ENCODE measurements around the gene PRR29.
A peak's percentile ranks its signal among the peaks of the same experiment; 100 is the strongest.

PRR29 gene

GRCh38 chr17:63998050-63998720, at the start of gene PRR29:
Gene PRR29, plus strand, starts transcription at chr17:63998351. Its CDS starts 14 bp downstream, at chr17:63998365.
- DNase-seq (ENCODE audit: low read depth in 3 of 3), result peak; percentile 43 to 51 (median 51)

DNA sequence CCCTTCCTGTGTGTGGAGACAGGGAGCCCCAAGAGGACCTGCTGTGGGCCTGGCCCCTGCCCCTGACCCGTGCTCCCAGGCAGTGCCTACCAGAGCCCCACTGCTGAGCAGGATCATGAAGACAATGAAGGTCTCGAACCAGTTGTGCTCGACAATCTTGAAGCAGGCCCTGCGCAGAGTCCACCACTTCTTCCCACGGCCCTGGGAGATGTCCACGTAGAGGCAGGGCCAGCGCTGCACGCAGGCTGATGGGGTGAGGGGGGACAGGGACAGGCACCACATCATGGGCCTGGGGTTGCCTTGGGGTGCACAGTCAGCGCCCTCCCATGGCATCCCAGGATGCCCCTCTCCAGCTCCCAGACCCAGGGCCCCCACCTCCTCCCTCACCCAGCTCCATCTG, 49.6 kb upstream of the PRR29 start:
- no peak for DNase-seq (ENCODE audit: low read depth in 3 of 3)

GRCh38 chr17:63949576-63950250, 48.4 kb upstream of the PRR29 start:
- DNase-seq (ENCODE audit: low read depth in 3 of 3), result no peak

DNA sequence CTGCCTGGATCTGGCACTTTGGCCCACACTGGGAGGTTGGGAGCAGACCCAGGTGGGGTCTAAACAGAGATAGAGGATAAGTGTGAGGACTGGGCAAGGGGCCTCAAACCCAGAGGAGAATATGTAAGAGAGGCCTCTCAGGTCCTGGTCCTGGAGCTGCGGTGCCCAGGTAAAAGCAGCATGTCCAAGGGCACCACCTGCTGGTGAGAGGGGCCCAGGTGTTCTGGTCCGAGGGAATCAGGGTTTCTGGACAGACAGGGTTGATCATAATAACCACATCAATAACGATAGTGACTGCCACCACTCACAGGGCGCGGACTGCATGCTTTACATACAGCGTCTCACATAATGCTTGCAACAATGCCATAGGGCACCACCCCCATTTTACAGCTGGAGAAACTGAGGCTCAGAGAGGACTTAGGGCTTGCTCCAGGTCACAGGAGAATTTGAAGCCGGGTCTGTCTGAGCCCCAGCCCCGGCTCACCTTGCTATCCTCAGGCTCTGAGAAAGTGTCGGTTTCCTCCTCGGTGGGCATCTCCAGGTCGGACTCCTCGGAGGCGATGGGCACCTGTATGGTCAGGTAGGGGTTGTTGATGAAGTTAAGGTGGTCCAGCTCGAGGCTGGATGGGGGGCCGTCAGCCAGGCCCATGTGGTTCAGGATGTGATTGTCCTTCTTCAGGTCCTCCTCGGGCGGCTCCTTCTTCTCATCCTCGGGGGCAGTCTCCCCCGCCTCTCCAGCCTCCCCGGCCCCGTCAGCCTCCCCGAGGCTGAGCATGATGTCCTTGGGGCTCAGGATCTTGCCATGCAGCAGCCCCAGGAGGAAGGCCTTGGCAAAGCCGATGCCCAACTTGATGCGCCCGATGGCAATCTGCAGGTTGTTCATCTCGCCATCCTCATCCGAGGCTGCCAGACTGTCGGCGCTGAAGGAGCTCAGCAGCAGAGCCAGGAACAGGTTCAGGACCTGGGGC, 46.9 kb upstream of the PRR29 start:
- no peak for DNase-seq (ENCODE audit: low read depth in 3 of 3)

GRCh38 chr17:63954402-63955063, 43.6 kb upstream of the PRR29 start:
- no peak for DNase-seq (ENCODE audit: low read depth in 3 of 3)

DNA sequence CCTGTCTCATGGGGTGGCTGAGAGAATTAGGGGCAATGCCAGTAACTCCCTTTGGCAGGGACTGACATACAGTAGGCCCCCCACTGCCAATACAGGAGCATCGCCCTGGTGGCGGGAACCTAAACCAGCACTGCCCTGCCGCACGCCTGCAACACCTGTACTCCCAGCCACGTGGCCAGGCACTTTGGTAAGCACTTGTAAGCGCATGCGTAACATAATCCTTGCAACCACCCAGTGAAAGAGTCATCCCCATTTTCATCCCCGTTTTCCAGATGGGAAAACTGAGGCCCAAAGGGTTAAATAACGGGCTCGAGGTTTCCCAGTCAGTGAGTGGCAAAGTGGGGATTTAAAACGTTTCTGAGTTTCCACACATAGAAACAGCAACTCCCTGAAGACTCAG, 42.9 kb upstream of the PRR29 start:
- no peak for DNase-seq (ENCODE audit: low read depth in 3 of 3)

DNA sequence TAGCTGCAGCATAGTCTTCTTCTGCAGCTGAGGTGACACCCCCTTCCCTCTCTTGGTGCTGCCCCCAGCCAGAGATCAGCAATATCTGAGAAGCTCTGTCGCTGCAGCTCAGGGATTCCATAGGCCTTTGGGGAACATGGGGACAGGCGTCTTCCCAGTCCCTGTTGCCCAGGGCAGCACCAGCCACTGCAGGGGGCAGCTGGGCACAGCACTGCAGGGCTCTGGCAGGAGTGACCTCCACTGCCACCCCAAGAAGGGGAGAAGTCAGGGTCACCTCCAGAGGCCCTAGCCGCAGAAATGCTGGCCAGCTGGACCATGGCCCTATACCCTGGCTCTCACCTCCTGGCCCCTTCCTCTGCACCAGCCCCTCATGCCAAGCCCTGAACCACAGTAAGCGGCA, 42.4 kb upstream of the PRR29 start:
- no peak for DNase-seq (ENCODE audit: low read depth in 3 of 3)

- DNase-seq (ENCODE audit: low read depth in 3 of 3), result no peak
Measured at GRCh38 chr17:63956296-63956920, 41.7 kb upstream of the PRR29 start.

- no peak for DNase-seq (ENCODE audit: low read depth in 3 of 3)
Measured at GRCh38 chr17:63960006-63960405, 38.1 kb upstream of the PRR29 start.

GRCh38 chr17:63960430-63960829, 37.7 kb upstream of the PRR29 start:
- DNase-seq (ENCODE audit: low read depth in 3 of 3), result no peak

DNA sequence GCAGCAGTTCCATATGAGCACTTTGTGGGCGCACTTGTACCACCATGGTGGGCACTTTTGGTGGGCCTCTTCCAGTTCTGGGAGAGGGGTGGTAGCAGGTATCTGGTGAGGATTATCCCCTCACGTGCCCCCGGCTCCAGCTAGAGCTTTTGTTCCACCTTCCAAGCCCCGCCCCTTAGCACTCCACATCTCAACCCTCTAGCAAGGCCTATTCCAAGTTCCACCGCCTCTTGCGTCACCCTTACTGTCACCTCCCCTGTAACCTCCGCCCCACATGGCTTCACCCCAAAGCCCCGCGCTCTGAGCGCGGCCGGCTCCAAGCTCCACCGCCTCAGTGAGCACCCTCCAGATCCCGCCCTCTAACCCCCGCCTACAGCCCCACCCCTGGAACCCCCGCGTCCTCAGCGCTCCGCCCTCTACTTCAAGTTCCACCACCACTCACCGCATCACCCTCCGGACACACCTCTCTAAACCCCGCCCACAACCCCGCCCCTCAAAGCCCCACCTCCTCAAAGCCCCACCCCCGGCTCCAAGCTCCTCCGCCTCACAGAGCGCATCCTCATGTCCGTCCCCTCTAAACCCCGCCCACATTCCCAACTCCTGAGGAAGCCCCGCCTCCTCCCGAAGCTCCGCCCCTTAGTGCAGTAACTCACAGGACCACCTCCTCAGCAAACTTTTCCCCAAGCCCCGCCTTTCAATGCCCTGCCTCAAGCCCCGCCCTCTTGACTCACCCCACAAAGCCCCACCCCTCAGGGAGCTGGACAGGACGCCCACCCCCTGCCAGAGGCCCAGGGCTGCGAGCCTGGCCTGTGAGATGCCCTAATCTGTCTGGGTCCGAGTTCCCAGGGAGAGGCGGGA, 36.6 kb upstream of the PRR29 start:
- no peak for DNase-seq (ENCODE audit: low read depth in 3 of 3)

DNA sequence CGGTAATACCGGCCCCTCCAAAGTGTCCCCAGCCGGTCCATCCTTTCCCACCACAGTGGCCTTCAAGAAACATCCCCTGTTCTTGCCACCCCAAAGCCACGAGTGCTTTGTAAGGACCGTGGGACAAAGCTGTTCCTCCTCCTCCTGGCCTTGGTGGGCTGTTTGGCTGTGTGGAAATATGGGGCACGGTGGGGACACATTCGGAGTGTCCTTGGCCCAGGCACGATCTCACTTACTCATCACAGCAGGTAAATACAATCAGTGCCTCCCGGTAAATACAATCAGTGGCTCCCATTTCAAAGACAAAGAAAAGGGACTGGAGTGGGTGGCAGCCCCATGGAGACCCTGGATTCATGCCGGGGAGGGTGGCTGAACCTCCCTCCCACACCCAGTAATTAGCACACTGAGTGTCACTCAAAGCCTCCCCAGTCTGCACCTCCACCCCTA, 35.8 kb upstream of the PRR29 start:
- no peak for DNase-seq (ENCODE audit: low read depth in 3 of 3)

GRCh38 chr17:63963123-63963522, 35.0 kb upstream of the PRR29 start:
- no peak for DNase-seq (ENCODE audit: low read depth in 3 of 3)

DNA sequence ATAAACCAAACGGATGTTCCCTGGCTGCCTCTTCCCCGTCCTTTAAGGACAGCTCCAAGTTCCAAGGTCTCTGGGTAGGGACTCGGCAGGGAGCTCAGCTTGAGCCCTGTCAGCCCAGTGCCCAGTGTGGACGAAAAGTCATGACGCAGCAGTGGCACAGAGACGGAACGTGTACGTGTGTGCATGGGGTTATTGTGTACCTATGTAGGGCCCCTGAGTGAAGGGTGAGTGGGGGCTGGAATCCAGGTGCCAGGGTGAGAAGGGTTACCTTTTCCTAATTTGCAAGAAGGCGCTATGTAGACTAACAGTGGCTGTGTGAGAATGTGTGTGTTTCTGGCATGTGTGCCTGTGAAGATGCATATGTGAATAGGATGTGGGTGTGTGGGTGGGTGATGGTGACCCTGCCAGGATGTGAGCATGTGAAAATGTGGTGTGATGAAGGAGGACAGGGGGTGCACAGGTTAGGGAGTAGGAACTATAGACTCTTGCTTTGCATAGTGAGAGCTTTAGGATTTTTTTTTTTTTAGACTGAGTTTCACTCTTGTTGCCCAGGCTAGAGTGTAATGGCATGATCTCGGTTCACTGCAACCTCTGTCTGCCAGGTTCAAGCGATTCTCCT, 31.4 kb upstream of the PRR29 start:
- no peak for DNase-seq (ENCODE audit: low read depth in 3 of 3)

GRCh38 chr17:63967953-63968352, 30.2 kb upstream of the PRR29 start:
- no peak for DNase-seq (ENCODE audit: low read depth in 3 of 3)

GRCh38 chr17:63969278-63969677, 28.9 kb upstream of the PRR29 start:
- DNase-seq (ENCODE audit: low read depth in 3 of 3), result no peak

- no peak for DNase-seq (ENCODE audit: low read depth in 3 of 3)
Measured at GRCh38 chr17:63972796-63973195, 25.4 kb upstream of the PRR29 start, which contains the start of gene SCN4A. Gene SCN4A, minus strand, starts transcription at chr17:63972918. Its CDS starts 77 bp downstream, at chr17:63972841.

DNA sequence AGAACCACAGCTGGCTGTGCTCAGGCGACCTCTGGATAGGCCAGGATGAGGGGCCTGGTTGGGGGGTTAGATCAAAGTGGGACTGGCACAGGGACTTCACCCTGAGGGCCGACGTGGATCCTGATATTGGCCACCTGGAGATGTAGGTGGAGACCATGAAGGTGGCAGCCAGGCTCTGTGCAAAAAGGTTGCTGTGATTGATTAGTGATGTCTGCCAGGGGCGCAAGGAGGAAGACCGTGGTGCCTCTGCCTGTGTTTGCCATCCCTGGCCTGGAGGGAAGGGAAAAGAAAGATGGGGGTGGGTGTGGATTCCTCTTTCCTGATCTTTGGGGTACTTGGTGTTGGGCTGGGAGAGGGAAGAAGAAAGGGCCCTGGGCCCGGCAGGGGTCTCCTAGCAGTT, 24.9 kb upstream of the PRR29 start:
- no peak for DNase-seq (ENCODE audit: low read depth in 3 of 3)

GRCh38 chr17:63973930-63974593, 24.1 kb upstream of the PRR29 start:
- no peak for DNase-seq (ENCODE audit: low read depth in 3 of 3)

All from stimulated activated CD4-positive, alpha-beta T cell treated with anti-CD3 and anti-CD28 coated beads, TNF-alpha, amount 100 ng/mL, for 4 hours (primary cell).